Measurements from ENCODE around the gene DIO2. TPM values are rescaled to one million over a fixed set of nuclear protein-coding genes. Genes with fewer than 3 reads are reported as not detected.

The DIO2 gene
- total RNA-seq, 2 donors from 2014 or later: 13.0 to 46.5 TPM

- TF ChIP-seq, protein P1, sequence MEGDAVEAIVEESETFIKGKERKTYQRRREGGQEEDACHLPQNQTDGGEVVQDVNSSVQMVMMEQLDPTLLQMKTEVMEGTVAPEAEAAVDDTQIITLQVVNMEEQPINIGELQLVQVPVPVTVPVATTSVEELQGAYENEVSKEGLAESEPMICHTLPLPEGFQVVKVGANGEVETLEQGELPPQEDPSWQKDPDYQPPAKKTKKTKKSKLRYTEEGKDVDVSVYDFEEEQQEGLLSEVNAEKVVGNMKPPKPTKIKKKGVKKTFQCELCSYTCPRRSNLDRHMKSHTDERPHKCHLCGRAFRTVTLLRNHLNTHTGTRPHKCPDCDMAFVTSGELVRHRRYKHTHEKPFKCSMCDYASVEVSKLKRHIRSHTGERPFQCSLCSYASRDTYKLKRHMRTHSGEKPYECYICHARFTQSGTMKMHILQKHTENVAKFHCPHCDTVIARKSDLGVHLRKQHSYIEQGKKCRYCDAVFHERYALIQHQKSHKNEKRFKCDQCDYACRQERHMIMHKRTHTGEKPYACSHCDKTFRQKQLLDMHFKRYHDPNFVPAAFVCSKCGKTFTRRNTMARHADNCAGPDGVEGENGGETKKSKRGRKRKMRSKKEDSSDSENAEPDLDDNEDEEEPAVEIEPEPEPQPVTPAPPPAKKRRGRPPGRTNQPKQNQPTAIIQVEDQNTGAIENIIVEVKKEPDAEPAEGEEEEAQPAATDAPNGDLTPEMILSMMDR (IDR thresholded peaks at IDR 0.05): no peak
- H3K4me3 ChIP-seq: no peak overlapping the region
- no peaks in the 10 kb centered on the region for H3K36me3 ChIP-seq
- H3K9me3 ChIP-seq: no peaks in the 10 kb centered on the region
- H3K4me1 ChIP-seq (ENCODE audit: control insufficient read depth in 1 of 2, low read depth in 2 of 2): no peaks in the 10 kb centered on the region
- no peak for ATAC-seq (ENCODE audit: insufficient number of reproducible peaks, low FRiP score, low read depth)
- H3K27ac ChIP-seq: no peak overlapping the region
- H3K27me3 ChIP-seq (replicated peaks; ENCODE audit: insufficient read depth): no peaks in the 10 kb centered on the region
- no peak for DNase-seq (ENCODE audit: low spot score)
Measured at GRCh38 chr14:80167793-80168448, 43.4 kb downstream of the DIO2 start.

- H3K4me1 ChIP-seq (ENCODE audit: control insufficient read depth in 1 of 2, low read depth in 2 of 2): no peaks in the 10 kb centered on the region
- TF ChIP-seq, protein P1 (IDR thresholded peaks at IDR 0.05): no peak
- ATAC-seq (ENCODE audit: insufficient number of reproducible peaks, low FRiP score, low read depth): no peak
Measured at GRCh38 chr14:80164991-80165721, 46.1 kb downstream of the DIO2 start.

GRCh38 chr14:80152763-80153162, 58.5 kb downstream of the DIO2 start:
- no peaks in the 10 kb centered on the region for H3K36me3 ChIP-seq
- no peak overlapping the region for H3K4me3 ChIP-seq
- no peaks in the 10 kb centered on the region for H3K9me3 ChIP-seq
- no peaks in the 10 kb centered on the region for H3K27me3 ChIP-seq (replicated peaks; ENCODE audit: insufficient read depth)
- H3K27ac ChIP-seq: no peak overlapping the region
- no peak for DNase-seq (ENCODE audit: low spot score)
- H3K4me1 ChIP-seq (ENCODE audit: control insufficient read depth in 1 of 2, low read depth in 2 of 2): no peaks in the 10 kb centered on the region
- TF ChIP-seq, protein P1 (IDR thresholded peaks at IDR 0.05): no peak
- ATAC-seq (ENCODE audit: insufficient number of reproducible peaks, low FRiP score, low read depth): no peak

More at GRCh38 chr14:80164991-80165721, 46.1 kb downstream of the DIO2 start:
- Histone ChIP-seq H3K27ac (no peak overlapping the region), H3K9me3 (no peaks in the 10 kb centered on the region), H3K27me3 (replicated peaks; ENCODE audit: insufficient read depth) (no peaks in the 10 kb centered on the region), H3K36me3 (no peaks in the 10 kb centered on the region), H3K4me3 (no peak overlapping the region)
- no peak for DNase-seq (ENCODE audit: low spot score)

- Histone ChIP-seq H3K36me3 (no peaks in the 10 kb centered on the region), H3K4me3 (no peak overlapping the region), H3K9me3 (no peaks in the 10 kb centered on the region), H3K27ac (no peak overlapping the region), H3K27me3 (replicated peaks; ENCODE audit: insufficient read depth) (no peaks in the 10 kb centered on the region), H3K4me1 (ENCODE audit: control insufficient read depth in 1 of 2, low read depth in 2 of 2) (no peaks in the 10 kb centered on the region)
- DNase-seq (ENCODE audit: low spot score) (no peak), ATAC-seq (ENCODE audit: insufficient number of reproducible peaks, low FRiP score, low read depth) (no peak)
- TF ChIP-seq, protein P1 (IDR thresholded peaks at IDR 0.05): no peak
Measured at GRCh38 chr14:80152166-80152565, 59.1 kb downstream of the DIO2 start.

GRCh38 chr14:80150301-80150700, 61.0 kb downstream of the DIO2 start:
- Histone ChIP-seq H3K36me3 (no peaks in the 10 kb centered on the region), H3K9me3 (no peaks in the 10 kb centered on the region), H3K4me3 (no peak overlapping the region), H3K4me1 (ENCODE audit: control insufficient read depth in 1 of 2, low read depth in 2 of 2) (no peaks in the 10 kb centered on the region), H3K27ac (no peak overlapping the region), H3K27me3 (replicated peaks; ENCODE audit: insufficient read depth) (no peaks in the 10 kb centered on the region)
- ATAC-seq (ENCODE audit: insufficient number of reproducible peaks, low FRiP score, low read depth) (no peak), DNase-seq (ENCODE audit: low spot score) (no peak)
- TF ChIP-seq, protein P1 (IDR thresholded peaks at IDR 0.05): no peak
